ENCODE measurements around the gene KCNJ6. TPM values are rescaled to one million over a fixed set of nuclear protein-coding genes. Genes with fewer than 3 reads are reported as not detected.

Gene KCNJ6
- total RNA-seq, 1 donor = under 0.01 TPM

- DNase-seq (ENCODE audit: low read depth in 2 of 3, low spot score in 2 of 3) = no peak
Observed at GRCh38 chr21:37827913-37828312, 88.3 kb downstream of the KCNJ6 start.

GRCh38 chr21:37821786-37822450 lies 94.3 kb downstream of the KCNJ6 start:
- DNase-seq (ENCODE audit: low read depth in 2 of 3, low spot score in 2 of 3) = no peak

GRCh38 chr21:37821092-37821491 lies 95.2 kb downstream of the KCNJ6 start:
- peak in 1 of 3 donors; percentile 43 for DNase-seq (ENCODE audit: low read depth in 2 of 3, low spot score in 2 of 3)

GRCh38 chr21:37819372-37819771 lies 96.9 kb downstream of the KCNJ6 start:
- DNase-seq (ENCODE audit: low read depth in 2 of 3, low spot score in 2 of 3) = no peak

- no peak for DNase-seq (ENCODE audit: low read depth in 2 of 3, low spot score in 2 of 3)
Observed at GRCh38 chr21:37817242-37817641, 99.0 kb downstream of the KCNJ6 start.

- DNase-seq (ENCODE audit: low read depth in 2 of 3, low spot score in 2 of 3) = no peak
Observed at GRCh38 chr21:37815893-37816292, 100.4 kb downstream of the KCNJ6 start.

GRCh38 chr21:37811711-37812110 lies 104.5 kb downstream of the KCNJ6 start:
- no peak for DNase-seq (ENCODE audit: low read depth in 2 of 3, low spot score in 2 of 3)

- no peak for DNase-seq (ENCODE audit: low read depth in 2 of 3, low spot score in 2 of 3)
Observed at GRCh38 chr21:37808261-37808660, 108.0 kb downstream of the KCNJ6 start.

- peak in 2 of 3 donors; percentile 23 to 72 for DNase-seq (ENCODE audit: low read depth in 2 of 3, low spot score in 2 of 3)
Observed at GRCh38 chr21:37805266-37805665, 111.0 kb downstream of the KCNJ6 start.

GRCh38 chr21:37804001-37804400 lies 112.3 kb downstream of the KCNJ6 start:
- no peak for DNase-seq (ENCODE audit: low read depth in 2 of 3, low spot score in 2 of 3)

GRCh38 chr21:37803101-37803651 lies 113.1 kb downstream of the KCNJ6 start:
- no peak for DNase-seq (ENCODE audit: low read depth in 2 of 3, low spot score in 2 of 3)

- peak in 2 of 3 donors; percentile 27 to 49 for DNase-seq (ENCODE audit: low read depth in 2 of 3, low spot score in 2 of 3)
Observed at GRCh38 chr21:37800456-37801061, 115.7 kb downstream of the KCNJ6 start.

GRCh38 chr21:37800057-37800455 lies 116.2 kb downstream of the KCNJ6 start:
- DNase-seq (ENCODE audit: low read depth in 2 of 3, low spot score in 2 of 3) = no peak

GRCh38 chr21:37799211-37800056 lies 116.8 kb downstream of the KCNJ6 start:
- no peak for DNase-seq (ENCODE audit: low read depth in 2 of 3, low spot score in 2 of 3)

- DNase-seq (ENCODE audit: low read depth in 2 of 3, low spot score in 2 of 3) = peak in 1 of 3 donors; percentile 9
Observed at GRCh38 chr21:37797403-37797802, 118.9 kb downstream of the KCNJ6 start.

GRCh38 chr21:37796011-37796410 lies 120.2 kb downstream of the KCNJ6 start:
- no peak for DNase-seq (ENCODE audit: low read depth in 2 of 3, low spot score in 2 of 3)

- DNase-seq (ENCODE audit: low read depth in 2 of 3, low spot score in 2 of 3) = peak in 1 of 3 donors; percentile 8
Observed at GRCh38 chr21:37793660-37794059, 122.6 kb downstream of the KCNJ6 start.

- no peak for DNase-seq (ENCODE audit: low read depth in 2 of 3, low spot score in 2 of 3)
Observed at GRCh38 chr21:37792046-37792445, 124.2 kb downstream of the KCNJ6 start.

GRCh38 chr21:37790905-37791304 lies 125.4 kb downstream of the KCNJ6 start:
- no peak for DNase-seq (ENCODE audit: low read depth in 2 of 3, low spot score in 2 of 3)

- DNase-seq (ENCODE audit: low read depth in 2 of 3, low spot score in 2 of 3) = no peak
Observed at GRCh38 chr21:37788503-37788902, 127.8 kb downstream of the KCNJ6 start.

- DNase-seq (ENCODE audit: low read depth in 2 of 3, low spot score in 2 of 3) = no peak
Observed at GRCh38 chr21:37787456-37787855, 128.8 kb downstream of the KCNJ6 start.
